K562 (cell line): ENCODE results near the gene CREB3L2. TPM values are rescaled to one million over a fixed set of nuclear protein-coding genes. Genes with fewer than 3 reads are reported as not detected.

Source experiments
- DPF2 ChIP-seq: fragments of 450-650 bp; IDR thresholded peaks from 2 replicates; pipeline ENCODE4 v1.6.1; 2016
- ETV1 ChIP-seq: fragments of 450-650 bp; conservative IDR thresholded peaks from 2 replicates; pipeline ENCODE4 v1.6.1; 2016; ENCODE audit warnings: missing genetic modification characterization, control low read depth, low read depth, missing compliant biosample characterization
- ETV6 ChIP-seq, 3 experiments: fragments of 150-350 bp in 1 of 3; sonication (generic) in 1 of 3; formaldehyde crosslinking in 1 of 3; IDR thresholded peaks; 2 replicates each; pipeline versions ENCODE4 v1.6.1 to v1.8.0; 2014 to 2022; ENCODE audit warnings: borderline replicate concordance in 2 of 3, low read depth in 2 of 3, antibody characterized with exemption in 1 of 3, low read length in 1 of 3, mild to moderate bottlenecking in 1 of 3, missing genetic modification reagents in 1 of 3
- ILK ChIP-seq: fragments of 450-650 bp; IDR thresholded peaks from 2 replicates; pipeline ENCODE4 v1.6.1; 2016; ENCODE audit warnings: missing genetic modification characterization, low read depth, mild to moderate bottlenecking, missing compliant biosample characterization, moderate library complexity, borderline replicate concordance
- JUND ChIP-seq, 2 experiments: IDR thresholded peaks; 2 replicates in 1 of 2; 3 replicates in 1 of 2; pipeline ENCODE4 v1.6.1; 2011; ENCODE audit warnings: borderline replicate concordance in 2 of 2, low read depth in 2 of 2, low read length in 2 of 2, improper control_type of control experiment in 1 of 2, missing biosample characterization in 1 of 2, missing genetic modification characterization in 1 of 2, missing genetic modification reagents in 1 of 2
- RAD51 ChIP-seq: fragments of 450-650 bp; IDR thresholded peaks from 2 replicates; pipeline ENCODE4 v1.7.1; 2016; ENCODE audit warnings: low read depth, mild to moderate bottlenecking, borderline replicate concordance
- SMARCA5 ChIP-seq: fragments of 450-650 bp; IDR thresholded peaks from 2 replicates; pipeline ENCODE4 v1.6.1; 2016
- SP1 ChIP-seq: sonication (generic); formaldehyde crosslinking; IDR thresholded peaks from 2 replicates; pipeline ENCODE4 v1.8.1; 2022; ENCODE audit warnings: mild to moderate bottlenecking, missing genetic modification reagents
- STAG1 ChIP-seq: sonication (generic); formaldehyde crosslinking; IDR thresholded peaks from 2 replicates; pipeline ENCODE4 v1.5.0; 2020; ENCODE audit warnings: missing genetic modification reagents, borderline replicate concordance
- ZBED1 ChIP-seq: IDR thresholded peaks from 2 replicates; pipeline ENCODE4 v1.6.1; 2014
- ZNF217 ChIP-seq: sonication (generic); formaldehyde crosslinking; IDR thresholded peaks from 2 replicates; pipeline ENCODE4 v1.8.0; 2022; ENCODE audit warnings: mild to moderate bottlenecking, missing genetic modification reagents
- ZNF707 ChIP-seq: fragments of 250-450 bp; sonication (Bioruptor Pico); conservative IDR thresholded peaks from 2 replicates; pipeline ENCODE4 v1.8.0; 2022; ENCODE audit warnings: inconsistent platforms, mild to moderate bottlenecking, moderate library complexity
- polyA plus RNA-seq, 8 experiments: library from polyadenylated mRNA; depleted of rRNA in 4 of 8; stranded (reverse) in 5 of 8; unstranded in 3 of 8; fragments of >200 nt; fragmentation: Nextera tagmentation in 2 of 8; fragmentation: Illumina TruSeq in 1 of 8; extraction: Ambion mirVana in 2 of 8; extraction: Trizol in 1 of 8; gene quantifications; 2 replicates each; pipeline versions ENCODE4 v1.2.1 to v1.2.3, GENCODE V29; 2011 to 2014; ENCODE audit warnings: inconsistent platforms in 1 of 8, missing spikeins in 1 of 8
- total RNA-seq, 7 experiments: library from RNA; depleted of rRNA in 6 of 7; stranded (reverse); fragments of >200 nt in 6 of 7; fragmentation: Illumina TruSeq in 2 of 7; extraction: Trizol in 2 of 7; gene quantifications; 2 replicates each; pipeline versions ENCODE4 v1.2.1 to v1.2.3, GENCODE V29; 2011 to 2021; ENCODE audit warnings: low replicate concordance in 1 of 7
- TF ChIP-seq, protein P1 (sequence below): sonication (generic); IDR thresholded peaks from 2 replicates; pipeline ENCODE4 v1.6.1; 2016
- TF ChIP-seq, protein P2 (sequence below), 2 experiments: IDR thresholded peaks; 2 replicates each; pipeline ENCODE4 v1.6.1; 2011; ENCODE audit warnings: borderline replicate concordance in 1 of 2, control low read depth in 1 of 2, low read depth in 1 of 2, low read length in 1 of 2, mild to moderate bottlenecking in 1 of 2, mixed read lengths in 1 of 2, moderate library complexity in 1 of 2; ENCODE audit not compliant: insufficient read depth in 1 of 2, insufficient read length in 1 of 2, poor library complexity in 1 of 2, severe bottlenecking in 1 of 2; ENCODE audit errors: extremely low read depth in 1 of 2
- TF ChIP-seq, protein P3 (sequence below): fragments of 450-650 bp; formaldehyde crosslinking; IDR thresholded peaks from 2 replicates; pipeline ENCODE4 v1.4.0; 2022; ENCODE audit warnings: mild to moderate bottlenecking, moderate library complexity
- TF ChIP-seq, protein P4 (sequence below), 2 experiments: IDR thresholded peaks; 2 replicates each; pipeline ENCODE4 v1.6.1; 2012; ENCODE audit warnings: improper control_type of control experiment in 2 of 2, low read depth in 2 of 2, low read length in 2 of 2, borderline replicate concordance in 1 of 2
- TF ChIP-seq, protein P5 (sequence below): fragments of 450-650 bp; formaldehyde crosslinking; IDR thresholded peaks from 2 replicates; pipeline ENCODE4 v1.4.0; 2020; ENCODE audit warnings: mild to moderate bottlenecking, moderate library complexity
- TF ChIP-seq, protein P6 (sequence below): IDR thresholded peaks from 2 replicates; pipeline ENCODE4 v1.6.1; 2012; ENCODE audit warnings: low read depth, low read length, improper control_type of control experiment, borderline replicate concordance

The CREB3L2 gene
- total and polyA plus RNA-seq, 9 of the 15 experiments (the other 6 are each of a cell fraction or from before 2014, with no cell fraction given), result 7.1 to 45.6 (median 15.8) TPM

DNA sequence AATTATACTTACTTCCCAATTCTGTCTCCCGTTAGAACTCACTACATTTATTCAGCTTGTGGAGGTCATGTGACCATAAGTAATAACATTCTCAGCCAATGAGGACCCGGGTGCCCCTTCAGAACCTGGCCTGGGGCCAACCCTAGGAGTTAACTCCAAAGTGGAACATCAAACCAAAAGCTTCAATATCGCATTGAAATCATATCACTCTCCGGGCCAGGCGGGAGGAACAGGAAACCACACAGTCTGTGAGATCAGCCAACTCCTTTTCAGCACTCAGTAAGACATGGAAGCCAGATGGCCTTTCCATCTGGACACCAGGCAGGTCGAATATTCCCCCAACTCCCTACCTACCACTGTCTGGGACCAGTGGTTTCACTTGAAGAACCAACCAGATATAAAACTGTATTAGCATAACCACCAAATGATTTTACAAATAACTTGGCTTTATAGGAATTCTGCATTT lies 5.5 kb downstream of the CREB3L2 start (continued):
- TF ChIP-seq, protein P1, sequence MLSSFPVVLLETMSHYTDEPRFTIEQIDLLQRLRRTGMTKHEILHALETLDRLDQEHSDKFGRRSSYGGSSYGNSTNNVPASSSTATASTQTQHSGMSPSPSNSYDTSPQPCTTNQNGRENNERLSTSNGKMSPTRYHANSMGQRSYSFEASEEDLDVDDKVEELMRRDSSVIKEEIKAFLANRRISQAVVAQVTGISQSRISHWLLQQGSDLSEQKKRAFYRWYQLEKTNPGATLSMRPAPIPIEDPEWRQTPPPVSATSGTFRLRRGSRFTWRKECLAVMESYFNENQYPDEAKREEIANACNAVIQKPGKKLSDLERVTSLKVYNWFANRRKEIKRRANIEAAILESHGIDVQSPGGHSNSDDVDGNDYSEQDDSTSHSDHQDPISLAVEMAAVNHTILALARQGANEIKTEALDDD, result peak; percentile 51; the same call in 1 of the 2 replicates
- TF ChIP-seq ETV1 (tag) (peak; percentile 84), ZBED1 (no peak), ZNF707 (CRISPR knock-in tag) (no peak), SP1 (CRISPR knock-in tag) (0 out of 2 replicates have a peak, but pooled peaks have one; percentile 34), ETV6 (IDR thresholded peaks at IDR 0.05; ENCODE audit: borderline replicate concordance in 1 of 2, low read depth in 2 of 2, low read length in 1 of 2) (no peak), ETV6 (CRISPR knock-in tag; IDR thresholded peaks at IDR 0.05; ENCODE audit: borderline replicate concordance) (no peak), DPF2 (peak; percentile 53), SMARCA5 (no peak), STAG1 (CRISPR knock-in tag) (no peak), ZNF217 (CRISPR knock-in tag) (no peak), JUND (IDR thresholded peaks at IDR 0.05; ENCODE audit: borderline replicate concordance, low read depth, low read length) (peak; percentile 40; the same call in 1 of the 2 replicates), JUND (tag; IDR thresholded peaks at IDR 0.05; ENCODE audit: borderline replicate concordance, low read depth, low read length) (peak; percentile 51; the same call in 1 of the 3 replicates), ILK (no peak), RAD51 (peak; percentile 94)
- TF ChIP-seq, protein P2, sequence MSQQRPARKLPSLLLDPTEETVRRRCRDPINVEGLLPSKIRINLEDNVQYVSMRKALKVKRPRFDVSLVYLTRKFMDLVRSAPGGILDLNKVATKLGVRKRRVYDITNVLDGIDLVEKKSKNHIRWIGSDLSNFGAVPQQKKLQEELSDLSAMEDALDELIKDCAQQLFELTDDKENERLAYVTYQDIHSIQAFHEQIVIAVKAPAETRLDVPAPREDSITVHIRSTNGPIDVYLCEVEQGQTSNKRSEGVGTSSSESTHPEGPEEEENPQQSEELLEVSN (IDR thresholded peaks at IDR 0.05; ENCODE audit: borderline replicate concordance in 1 of 2, extremely low read depth in 1 of 2, insufficient read depth in 1 of 2, insufficient read length in 1 of 2, low read depth in 1 of 2, low read length in 1 of 2, poor library complexity in 1 of 2, severe bottlenecking in 1 of 2), result no peak
- TF ChIP-seq, protein P3, sequence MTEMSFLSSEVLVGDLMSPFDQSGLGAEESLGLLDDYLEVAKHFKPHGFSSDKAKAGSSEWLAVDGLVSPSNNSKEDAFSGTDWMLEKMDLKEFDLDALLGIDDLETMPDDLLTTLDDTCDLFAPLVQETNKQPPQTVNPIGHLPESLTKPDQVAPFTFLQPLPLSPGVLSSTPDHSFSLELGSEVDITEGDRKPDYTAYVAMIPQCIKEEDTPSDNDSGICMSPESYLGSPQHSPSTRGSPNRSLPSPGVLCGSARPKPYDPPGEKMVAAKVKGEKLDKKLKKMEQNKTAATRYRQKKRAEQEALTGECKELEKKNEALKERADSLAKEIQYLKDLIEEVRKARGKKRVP, result no peak
- TF ChIP-seq, protein P4, sequence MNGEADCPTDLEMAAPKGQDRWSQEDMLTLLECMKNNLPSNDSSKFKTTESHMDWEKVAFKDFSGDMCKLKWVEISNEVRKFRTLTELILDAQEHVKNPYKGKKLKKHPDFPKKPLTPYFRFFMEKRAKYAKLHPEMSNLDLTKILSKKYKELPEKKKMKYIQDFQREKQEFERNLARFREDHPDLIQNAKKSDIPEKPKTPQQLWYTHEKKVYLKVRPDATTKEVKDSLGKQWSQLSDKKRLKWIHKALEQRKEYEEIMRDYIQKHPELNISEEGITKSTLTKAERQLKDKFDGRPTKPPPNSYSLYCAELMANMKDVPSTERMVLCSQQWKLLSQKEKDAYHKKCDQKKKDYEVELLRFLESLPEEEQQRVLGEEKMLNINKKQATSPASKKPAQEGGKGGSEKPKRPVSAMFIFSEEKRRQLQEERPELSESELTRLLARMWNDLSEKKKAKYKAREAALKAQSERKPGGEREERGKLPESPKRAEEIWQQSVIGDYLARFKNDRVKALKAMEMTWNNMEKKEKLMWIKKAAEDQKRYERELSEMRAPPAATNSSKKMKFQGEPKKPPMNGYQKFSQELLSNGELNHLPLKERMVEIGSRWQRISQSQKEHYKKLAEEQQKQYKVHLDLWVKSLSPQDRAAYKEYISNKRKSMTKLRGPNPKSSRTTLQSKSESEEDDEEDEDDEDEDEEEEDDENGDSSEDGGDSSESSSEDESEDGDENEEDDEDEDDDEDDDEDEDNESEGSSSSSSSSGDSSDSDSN (IDR thresholded peaks at IDR 0.05; ENCODE audit: borderline replicate concordance in 1 of 2, low read depth in 2 of 2, low read length in 2 of 2), result no peak
- TF ChIP-seq, protein P5, sequence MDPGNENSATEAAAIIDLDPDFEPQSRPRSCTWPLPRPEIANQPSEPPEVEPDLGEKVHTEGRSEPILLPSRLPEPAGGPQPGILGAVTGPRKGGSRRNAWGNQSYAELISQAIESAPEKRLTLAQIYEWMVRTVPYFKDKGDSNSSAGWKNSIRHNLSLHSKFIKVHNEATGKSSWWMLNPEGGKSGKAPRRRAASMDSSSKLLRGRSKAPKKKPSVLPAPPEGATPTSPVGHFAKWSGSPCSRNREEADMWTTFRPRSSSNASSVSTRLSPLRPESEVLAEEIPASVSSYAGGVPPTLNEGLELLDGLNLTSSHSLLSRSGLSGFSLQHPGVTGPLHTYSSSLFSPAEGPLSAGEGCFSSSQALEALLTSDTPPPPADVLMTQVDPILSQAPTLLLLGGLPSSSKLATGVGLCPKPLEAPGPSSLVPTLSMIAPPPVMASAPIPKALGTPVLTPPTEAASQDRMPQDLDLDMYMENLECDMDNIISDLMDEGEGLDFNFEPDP (CRISPR knock-in tag), result no peak
- TF ChIP-seq, protein P6, sequence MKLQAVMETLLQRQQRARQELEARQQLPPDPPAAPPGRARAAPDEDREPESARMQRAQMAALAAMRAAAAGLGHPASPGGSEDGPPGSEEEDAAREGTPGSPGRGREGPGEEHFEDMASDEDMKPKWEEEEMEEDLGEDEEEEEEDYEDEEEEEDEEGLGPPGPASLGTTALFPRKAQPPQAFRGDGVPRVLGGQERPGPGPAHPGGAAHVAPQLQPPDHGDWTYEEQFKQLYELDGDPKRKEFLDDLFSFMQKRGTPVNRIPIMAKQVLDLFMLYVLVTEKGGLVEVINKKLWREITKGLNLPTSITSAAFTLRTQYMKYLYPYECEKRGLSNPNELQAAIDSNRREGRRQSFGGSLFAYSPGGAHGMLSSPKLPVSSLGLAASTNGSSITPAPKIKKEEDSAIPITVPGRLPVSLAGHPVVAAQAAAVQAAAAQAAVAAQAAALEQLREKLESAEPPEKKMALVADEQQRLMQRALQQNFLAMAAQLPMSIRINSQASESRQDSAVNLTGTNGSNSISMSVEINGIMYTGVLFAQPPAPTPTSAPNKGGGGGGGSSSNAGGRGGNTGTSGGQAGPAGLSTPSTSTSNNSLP, result no peak
